GM21367 (cell line): Measurements from ENCODE around the gene RDH8.
"Not testable (repeated sequence)": the region's sequence is repeated elsewhere in the genome, so short reads cannot be mapped to it uniquely, and the experiment has no call there.

Experiments
- ATAC-seq: cut with Tn5 transposase; IDR thresholded peaks from one replicate; pipeline ENCODE4 v1.9.1; 2021; ENCODE audit not compliant: unreplicated experiment

Gene RDH8

DNA sequence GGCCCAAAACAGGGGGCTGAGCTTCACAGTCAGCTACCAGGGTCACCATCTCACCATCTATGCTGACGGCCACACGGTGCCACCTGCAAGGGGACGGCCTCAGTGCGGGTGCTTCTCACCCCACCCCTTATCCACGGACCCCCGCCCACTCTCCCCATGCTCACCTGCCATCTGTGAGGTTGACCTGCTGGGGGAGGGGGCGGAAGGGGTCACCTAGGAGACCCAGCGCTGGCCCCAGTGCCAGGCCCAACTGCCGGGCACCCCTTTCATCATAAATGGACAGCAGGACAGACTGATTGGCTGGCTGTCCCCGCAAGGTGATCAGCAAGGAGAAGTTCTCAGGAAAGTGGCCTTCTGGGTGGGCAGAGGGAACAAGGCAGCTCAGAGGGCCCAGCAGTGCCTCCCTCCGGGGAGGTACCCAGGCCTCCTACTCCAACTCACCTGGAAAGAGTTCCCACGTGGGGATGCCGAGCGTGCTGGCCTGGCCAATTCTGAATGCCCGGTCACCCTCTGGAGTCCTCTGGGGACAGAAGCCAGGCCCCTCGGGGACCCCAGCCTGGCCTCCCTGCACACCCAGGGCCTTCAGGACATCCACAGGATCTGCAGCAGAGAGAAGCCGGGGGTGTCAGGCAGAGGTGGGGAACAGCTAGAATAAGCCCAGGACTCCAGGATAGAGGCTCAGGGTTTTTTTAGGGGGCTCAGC, 7.5 kb upstream of the RDH8 start:
- ATAC-seq: no peak

DNA sequence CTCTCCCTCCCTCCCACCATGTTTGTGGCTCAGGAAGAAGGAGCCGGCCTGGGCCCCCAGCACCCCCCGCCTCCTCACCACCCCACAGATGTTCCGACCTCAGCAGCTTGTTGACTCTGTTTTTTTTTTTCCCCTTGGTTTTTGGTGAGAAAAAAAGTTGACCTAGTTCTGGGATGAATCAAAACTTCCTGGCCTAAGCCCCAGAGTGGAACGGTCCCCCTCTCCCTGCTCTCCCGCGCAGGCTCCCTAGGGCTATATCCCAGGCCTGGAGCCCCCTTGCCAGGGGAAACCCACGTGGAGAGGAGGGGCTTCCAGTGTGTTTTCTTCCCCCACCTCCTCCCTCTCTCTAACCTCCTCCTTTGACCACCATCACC, 7.0 kb upstream of the RDH8 start:
- ATAC-seq: no peak

- ATAC-seq: no peak
Measured at GRCh38 chr19:10006752-10007323, 6.4 kb upstream of the RDH8 start.

- ATAC-seq: no peak
Measured at GRCh38 chr19:10007371-10008183, 5.7 kb upstream of the RDH8 start.

DNA sequence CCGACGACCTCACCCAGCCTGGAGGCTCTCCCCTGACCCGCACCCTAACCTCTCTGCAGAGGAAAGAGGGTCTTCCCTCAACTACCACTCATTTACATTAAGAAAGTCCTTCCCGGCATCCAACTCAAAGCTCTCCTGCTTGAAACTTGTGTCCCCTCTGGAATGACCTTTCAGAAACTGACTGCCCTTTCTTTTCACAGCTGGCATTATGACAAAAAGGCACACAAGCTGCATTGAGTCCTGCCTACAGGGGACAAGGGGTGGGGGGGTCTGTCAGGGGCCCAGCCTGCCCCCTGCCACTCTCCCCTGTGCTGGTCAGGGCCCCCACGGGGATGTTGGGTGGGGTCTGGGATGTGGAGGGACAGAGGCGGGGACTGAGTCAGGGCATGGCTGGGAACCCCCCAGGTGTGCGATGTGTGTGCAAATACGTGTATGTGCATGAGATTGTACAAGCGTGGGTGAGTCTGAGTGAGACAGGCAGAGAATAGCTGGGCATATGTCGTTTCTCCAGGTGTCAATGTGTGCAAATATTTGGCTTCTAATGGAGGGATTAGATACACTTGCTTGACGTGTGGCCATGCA, 5.0 kb upstream of the RDH8 start:
- no peak for ATAC-seq

DNA sequence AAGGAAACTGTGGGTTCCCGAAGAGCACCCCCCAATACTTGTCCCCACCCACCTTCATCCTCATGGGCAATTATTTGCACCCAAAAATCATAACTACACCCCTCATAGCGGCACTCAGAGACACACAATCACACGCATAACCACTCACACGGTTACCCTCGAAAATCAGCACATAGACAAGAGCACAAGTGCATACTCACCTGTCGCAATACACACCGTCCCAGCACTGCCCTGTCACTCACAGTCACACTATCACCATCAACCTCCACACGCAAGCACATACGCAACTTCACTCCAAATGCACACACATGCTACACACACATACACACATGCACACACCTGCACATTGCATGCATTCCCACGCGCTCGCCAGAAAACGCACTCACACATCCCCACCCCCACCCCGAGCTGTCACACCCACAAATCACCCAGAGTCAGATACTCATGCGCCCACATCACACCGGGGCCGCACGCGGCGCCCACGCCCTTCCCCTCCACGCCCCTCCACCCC, 3.5 kb upstream of the RDH8 start:
- no peak for ATAC-seq

GRCh38 chr19:10010247-10010691, 3.0 kb upstream of the RDH8 start, which contains the start of gene COL5A3:
COL5A3 (minus strand) TSS chr19:10010504; CDS start chr19:10010385, 119 bp downstream.
- ATAC-seq: no peak

DNA sequence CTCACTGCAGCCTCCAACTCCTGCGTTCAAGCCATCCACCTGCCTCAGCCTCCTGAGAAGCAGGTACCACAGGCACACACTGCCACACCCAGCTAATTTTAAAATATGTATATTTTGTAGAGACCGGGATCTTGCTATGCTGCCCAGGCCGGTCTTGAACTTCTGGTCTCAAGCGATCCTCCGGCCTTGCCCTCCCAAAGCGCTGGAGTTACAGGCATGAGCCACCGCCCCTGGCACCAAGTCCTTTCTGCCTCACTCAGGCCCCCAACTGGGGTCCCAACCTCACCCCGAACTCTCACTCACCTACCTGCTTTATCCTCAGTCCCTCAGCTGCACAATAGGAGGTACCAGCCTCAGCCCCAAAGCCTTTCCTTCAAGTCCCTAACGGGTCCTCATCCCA, 2.3 kb upstream of the RDH8 start:
- ATAC-seq: no peak

DNA sequence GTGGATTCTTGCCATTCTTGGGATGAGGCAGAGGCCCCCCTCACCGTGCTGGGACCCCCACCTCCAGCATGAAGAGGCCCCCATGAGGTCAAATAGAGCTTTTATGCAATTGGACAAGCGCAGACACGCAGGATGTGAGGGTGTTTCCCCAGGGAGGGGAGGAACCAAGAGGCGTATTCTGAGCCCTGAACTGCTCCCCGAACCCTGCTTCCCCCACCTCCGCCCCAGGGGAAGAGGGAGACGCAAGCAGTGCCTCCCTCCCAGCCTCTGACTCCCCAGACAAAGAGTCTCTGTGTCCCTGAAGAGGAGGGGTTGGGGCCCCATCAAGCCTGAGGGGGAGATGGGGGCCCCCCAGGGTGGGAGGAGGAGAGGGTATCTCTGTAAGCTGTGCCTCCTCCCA, 1.3 kb upstream of the RDH8 start:
- no peak for ATAC-seq

- ATAC-seq: no peak
Measured at GRCh38 chr19:10013834-10014618, 743 bp downstream of the RDH8 start.

- no peak for ATAC-seq
Measured at GRCh38 chr19:10018263-10018662, 5.0 kb downstream of the RDH8 start.

GRCh38 chr19:10018786-10019185, 5.5 kb downstream of the RDH8 start:
- ATAC-seq: no peak

DNA sequence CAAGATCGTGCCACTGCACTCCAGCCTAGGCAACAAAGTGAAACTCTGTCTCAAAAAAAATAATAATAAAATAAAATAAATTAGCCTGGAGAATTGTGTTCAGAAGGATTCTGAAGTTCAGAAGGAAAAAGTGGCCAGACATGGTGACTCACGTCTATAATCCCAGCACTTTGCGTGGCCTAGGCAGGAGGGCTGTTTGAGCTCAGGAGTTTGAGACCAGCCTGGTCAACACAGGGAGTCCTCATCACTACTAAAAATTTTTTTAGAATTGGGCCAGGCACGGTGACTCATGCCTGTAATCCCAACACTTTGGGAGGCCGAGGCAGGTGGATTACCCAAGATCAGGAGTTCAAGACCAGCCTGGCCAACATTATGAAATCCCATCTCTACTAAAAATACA, 6.0 kb downstream of the RDH8 start:
- ATAC-seq: no peak

DNA sequence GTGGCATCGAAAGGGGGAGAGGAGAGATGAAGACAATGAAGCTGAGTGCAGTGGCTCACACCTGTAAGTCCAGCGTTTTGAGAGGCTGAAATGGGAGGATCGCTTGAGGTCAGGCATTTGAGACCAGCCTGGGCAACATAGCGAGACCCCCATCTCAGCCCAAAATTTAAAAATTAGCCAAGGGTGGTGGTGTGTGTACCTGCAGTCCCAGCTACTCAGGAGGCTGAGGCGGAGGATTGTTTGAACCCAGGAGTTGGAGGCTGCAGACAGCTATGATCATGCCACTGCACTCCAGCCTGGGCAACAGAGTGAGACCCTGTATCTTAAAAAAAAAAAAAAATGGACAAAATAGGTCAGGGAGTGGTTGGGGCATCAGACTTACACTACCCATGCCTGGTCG, 7.6 kb downstream of the RDH8 start:
- no peak for ATAC-seq

DNA sequence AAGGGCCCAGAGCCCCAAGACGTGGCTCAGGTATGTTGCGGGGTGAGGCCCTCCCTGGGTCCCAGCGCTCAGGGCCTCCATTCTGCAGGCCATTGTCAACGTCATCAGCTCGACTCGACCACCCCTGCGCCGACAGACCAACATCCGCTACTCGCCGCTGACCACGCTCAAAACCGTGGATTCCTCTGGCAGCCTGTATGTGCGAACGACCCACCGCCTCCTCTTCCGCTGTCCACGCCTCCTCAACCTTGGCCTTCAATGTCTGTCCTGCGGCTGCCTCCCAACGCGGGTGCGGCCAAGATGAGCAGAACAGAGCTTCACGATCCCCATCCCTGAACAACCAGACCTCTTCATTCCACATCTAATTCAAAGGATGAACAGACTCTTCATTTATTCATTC, 8.2 kb downstream of the RDH8 start:
- no peak for ATAC-seq

DNA sequence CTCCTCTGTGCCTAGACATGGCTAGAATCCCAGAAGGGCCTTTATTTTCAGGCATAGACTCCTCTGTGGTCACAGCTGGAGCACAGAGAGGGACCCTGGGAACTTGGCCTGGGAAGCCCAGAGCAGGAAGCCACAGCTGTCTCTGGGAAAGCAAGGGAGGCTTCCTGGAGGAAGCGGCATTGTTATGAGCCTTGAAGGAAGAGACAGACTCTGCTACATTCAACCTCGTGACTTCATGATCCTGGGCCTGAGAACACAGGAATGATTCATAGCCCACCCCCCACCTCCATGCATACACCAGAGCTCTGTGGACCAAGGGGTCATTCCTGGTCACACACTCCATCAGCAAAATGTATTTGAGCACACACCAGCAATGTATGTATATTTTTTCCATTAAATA, 8.6 kb downstream of the RDH8 start:
- no peak for ATAC-seq

DNA sequence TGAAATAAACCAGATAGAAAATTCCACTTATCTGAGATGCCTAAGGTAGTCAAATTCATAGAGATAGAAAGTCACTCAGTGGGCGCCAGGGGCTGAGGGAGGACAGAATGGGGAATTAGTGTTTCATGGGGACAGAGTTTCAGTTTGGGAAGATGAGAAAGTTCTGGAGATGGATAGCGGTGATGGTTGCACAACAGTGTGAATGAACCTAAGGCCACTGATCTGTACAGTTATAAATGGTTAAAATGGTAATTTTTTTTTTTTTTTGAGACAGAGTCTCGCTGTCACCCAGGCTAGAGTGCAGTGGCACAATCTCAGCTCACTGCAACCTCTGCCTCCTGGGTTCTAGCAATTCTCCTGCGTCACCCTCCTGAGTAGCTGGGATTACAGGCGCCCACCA, 9.8 kb downstream of the RDH8 start:
- not testable (repeated sequence) for ATAC-seq

DNA sequence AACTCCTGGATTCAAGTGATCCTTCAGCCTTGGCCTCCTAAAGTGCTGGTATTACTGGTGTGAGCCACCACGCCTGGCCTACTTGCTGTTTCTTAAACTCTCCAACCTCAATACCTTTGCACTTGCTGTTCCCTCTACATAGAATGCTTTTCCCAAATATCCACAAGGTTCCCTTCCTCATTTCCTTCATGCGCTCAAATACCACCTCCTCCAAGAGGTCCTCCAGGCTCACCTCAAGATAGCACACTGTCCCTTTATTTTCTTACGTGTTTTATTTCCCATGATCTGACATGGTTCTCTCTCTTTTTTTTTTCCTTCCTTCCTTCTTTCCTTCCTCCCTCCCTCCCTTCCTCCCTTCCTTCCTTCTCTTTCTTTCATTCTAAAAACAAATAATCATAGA, 13.5 kb downstream of the RDH8 start:
- no peak for ATAC-seq

DNA sequence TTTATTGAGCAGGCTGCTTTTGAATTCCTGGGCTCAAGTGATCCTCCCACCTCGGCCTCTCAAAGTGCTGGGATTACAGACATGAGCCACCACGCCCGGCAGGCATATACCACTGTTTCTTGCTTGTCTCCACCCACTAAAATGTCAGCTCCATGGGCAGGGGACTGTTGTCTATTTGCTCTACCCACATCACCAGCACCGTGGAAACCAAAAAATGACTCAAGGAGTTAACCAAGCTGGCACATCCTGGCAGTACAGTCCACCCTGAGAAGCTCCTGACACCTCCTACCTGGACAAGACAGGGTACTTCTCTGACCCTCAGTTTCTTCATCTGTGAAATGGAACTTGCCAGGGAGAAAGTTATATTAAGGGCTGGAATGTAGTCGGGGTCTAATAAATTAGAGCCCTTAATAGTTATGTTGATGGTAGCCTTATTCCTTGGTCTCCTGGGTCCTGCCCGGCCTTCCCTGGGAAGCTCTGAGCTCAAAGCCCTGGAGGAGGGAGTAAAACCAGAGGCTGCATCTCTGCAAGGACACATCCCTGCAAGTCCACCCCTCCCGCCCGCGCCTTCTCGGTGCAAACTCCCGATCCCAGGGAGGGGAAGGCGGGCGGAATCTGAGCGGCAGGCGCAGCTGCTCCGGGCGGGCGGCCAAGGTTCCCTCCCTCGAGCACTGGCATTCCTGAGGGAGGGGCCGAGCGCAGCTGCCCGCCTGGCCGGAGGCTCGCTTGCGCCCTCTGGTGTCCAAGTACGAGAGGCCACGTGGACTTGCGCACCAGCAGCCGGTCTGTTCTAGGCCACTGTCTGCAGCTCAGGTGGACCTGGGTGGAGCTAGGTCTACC, 14.1 kb downstream of the RDH8 start:
- ATAC-seq: no peak

DNA sequence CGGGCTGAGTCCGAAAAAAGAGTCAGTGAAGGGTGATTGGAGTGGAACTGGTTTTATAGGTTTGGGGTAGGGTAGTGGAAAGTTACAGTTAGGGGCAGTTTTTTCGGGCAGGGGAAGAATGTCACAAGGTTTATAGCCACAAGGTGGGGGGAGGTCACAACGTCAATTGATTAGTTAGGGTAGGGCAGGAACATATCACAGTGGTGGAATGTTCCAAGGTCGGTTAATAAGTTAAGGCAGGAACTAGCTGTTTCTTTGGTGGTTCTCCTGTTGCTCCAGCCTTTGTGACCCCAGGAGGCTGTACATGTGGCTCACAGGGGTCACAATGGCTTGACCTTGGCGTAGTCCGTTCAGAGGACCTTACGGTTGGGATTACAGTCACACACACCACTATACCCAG, 20.3 kb downstream of the RDH8 start:
- no peak for ATAC-seq
